ENCODE data around the gene XYLT1. TPM values are rescaled to one million over a fixed set of nuclear protein-coding genes. Genes with fewer than 3 reads are reported as not detected.
"Not testable (repeated sequence)": the region's sequence is repeated elsewhere in the genome, so short reads cannot be mapped to it uniquely, and the experiment has no call there.

The XYLT1 gene
- total RNA-seq, 1 donor from 2014 or later, result 1.8 TPM

DNA sequence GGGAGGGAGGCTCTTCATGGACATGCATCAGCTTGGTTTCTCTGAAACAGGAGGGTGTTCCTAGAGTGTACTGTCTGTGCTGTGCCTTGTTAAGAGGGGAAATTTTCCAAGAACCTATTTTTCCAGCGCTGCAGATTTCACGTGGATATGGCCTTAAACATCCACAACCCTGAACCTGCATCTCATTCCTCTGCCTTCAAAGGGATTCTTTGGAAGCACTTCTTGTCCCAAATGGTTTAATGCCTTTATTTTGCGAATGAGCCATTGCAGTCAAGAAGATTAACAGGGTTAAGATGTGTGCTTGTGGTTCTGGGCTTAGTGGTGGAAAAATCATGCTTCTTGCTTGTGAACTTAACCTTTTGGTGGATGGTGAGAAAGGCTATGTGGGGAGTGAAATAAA is 161.2 kb downstream of the XYLT1 start:
- DNase-seq (ENCODE audit: missing footprints), result no peak
- ATAC-seq, result no peak
- intact Hi-C loops (cut with DNase I), result no loop called here

DNA sequence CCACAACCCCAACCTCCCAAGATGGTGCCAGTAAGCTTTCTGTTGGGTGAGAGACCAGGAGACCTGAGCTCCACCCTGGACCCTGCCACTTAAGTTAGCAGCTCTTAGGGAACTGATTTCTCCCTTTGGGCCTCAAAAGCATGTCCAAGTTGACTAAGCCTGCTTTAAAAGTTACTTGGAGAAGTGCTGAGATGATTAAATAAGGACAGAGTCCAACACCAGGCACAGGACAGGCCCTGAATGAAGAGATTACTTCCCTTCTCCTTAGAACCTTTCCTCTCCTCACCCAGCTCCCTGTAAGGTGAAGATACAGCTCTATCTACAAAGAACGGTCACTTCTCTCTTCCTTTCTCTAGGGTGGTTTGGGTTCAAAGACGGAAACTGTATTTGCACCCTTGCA is 162.6 kb downstream of the XYLT1 start:
- intact Hi-C loops (cut with DNase I), result no loop called here
- DNase-seq (ENCODE audit: missing footprints), result no peak
- no peak for ATAC-seq

DNA sequence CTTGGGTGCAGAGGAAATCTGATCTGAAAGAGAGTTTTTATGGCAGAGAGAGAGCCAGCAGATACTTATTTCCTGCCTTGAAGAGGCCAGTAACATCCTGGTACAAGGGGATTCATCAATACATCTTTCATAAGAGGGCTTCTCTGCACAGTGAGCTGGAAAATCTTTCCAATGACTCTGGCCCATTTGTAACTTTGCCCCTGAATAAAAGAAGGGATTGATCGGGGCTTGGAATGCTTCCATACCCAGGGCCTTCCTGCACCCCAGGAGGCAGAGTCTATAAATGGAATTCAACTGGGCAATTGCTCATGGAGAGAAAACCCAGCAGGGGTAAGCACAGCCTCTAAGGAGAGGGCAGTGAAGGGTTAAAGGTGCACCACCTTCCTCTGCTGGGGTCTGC is 163.3 kb downstream of the XYLT1 start:
- no peak for ATAC-seq
- intact Hi-C loops (cut with DNase I), result no loop called here
- no peak for DNase-seq (ENCODE audit: missing footprints)

DNA sequence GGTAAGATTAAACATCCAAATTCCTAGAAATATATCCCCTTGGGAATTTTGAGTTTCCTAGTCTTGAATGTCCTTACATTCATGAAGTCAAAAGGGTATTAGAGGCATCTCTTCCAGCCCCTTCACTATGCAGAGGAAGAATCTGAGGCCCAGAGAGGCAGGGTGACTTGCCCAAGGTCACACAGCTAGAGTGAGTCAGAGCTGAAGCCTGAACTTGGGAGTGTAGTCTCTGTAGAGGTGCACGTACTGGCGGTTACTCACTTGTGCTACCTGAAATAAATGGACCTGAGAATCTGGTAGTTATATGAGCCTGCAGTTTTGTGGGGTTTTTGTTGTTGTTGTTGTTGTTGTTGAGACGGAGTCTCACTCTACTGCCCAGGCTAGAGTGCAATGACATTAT is 164.0 kb downstream of the XYLT1 start:
- ATAC-seq (no peak), DNase-seq (ENCODE audit: missing footprints) (no peak)
- intact Hi-C loops (cut with DNase I), result no loop called here

DNA sequence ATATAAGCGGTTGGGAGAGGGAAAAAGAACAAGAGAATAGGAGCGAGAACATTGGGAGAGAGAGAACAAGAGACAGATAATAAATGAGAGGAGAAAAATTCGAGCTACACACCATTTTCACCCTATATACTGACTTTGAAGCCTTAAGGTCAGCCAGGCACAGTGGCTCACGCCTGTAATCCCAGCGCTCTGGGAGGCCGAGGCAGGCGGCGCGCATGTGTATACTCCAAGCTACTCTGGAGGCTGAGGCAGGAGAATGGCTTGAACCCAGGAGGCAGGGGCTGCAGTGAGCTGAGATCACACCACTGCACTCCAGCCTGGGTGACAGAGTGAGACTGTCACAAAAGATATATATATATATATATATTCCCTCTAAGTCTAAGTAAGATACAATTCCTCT is 164.5 kb downstream of the XYLT1 start:
- ATAC-seq; DNase-seq (ENCODE audit: missing footprints); intact Hi-C loops (cut with DNase I): not testable (repeated sequence)

DNA sequence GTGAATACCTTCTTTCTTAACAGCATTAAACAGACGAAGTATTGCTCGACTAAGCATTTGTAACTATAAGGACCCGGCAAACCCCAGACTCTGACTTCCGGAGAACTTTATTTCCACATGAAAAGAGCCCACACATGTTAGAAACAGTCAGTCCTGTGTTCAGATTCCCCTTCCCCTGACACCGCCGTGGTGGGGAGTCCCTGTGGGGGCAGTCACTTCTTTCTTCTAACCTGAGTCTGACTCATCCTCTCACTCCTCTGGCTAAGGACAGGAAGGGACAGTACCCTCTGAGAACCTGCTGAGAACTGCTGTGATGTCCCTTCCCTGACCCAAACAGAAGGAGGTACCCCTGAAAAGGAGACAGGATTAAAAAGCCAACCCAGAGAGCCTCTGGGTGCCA is 165.1 kb downstream of the XYLT1 start:
- intact Hi-C loops (cut with DNase I), result no loop called here
- no peak for ATAC-seq
- no peak for DNase-seq (ENCODE audit: missing footprints)

DNA sequence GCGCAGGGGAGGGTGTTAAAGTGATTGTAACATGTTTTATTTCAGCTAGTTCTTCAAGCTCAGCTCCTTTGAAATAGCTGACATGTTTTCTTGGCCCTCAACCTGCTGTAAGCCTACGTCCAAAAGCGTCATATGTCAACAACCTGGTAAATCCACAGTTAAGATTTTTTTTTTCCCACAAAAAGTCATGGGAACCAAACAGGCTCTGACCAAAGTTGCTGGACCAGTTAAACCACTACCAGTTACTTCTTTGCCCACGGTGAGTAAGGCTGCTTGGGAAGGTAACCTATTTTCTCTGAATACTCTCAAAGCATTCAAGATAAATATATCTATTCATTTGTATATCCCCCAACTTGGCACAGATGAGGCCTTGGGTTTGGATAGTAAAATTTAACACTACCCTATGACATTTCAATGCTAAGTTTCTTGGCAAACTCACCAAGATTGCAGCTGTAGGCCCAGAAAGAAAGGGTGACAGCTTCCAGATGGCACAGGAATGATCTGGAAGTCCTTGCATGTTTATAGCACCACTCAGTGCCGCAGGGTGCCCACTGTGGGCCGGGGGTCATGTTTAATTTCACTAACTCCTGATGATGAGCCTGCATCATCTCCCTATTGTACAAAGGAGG is 166.2 kb downstream of the XYLT1 start:
- ATAC-seq (peak; percentile 74), DNase-seq (ENCODE audit: missing footprints) (no peak)
- intact Hi-C loops (cut with DNase I), result no loop called here

DNA sequence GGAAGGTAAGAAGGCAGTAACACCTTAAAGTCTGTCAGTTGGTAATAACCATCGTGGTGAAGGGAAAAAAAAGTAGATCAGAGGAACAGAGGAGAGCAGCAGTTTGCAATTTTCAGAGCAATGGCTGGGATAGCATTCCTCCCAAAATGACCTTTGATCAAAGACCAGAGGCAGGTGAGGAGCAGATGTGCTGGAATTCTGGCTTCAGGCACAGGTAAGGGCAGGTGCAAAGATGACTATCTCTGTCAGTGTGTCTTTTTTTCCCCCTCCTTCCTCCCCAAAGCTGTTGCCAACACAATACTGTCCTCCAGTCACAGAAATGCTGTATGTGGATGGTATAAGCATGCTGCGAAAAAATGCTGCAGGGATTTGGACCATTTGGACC is 166.7 kb downstream of the XYLT1 start:
- no peak for DNase-seq (ENCODE audit: missing footprints)
- intact Hi-C loops (cut with DNase I), result no loop called here
- ATAC-seq, result no peak

DNA sequence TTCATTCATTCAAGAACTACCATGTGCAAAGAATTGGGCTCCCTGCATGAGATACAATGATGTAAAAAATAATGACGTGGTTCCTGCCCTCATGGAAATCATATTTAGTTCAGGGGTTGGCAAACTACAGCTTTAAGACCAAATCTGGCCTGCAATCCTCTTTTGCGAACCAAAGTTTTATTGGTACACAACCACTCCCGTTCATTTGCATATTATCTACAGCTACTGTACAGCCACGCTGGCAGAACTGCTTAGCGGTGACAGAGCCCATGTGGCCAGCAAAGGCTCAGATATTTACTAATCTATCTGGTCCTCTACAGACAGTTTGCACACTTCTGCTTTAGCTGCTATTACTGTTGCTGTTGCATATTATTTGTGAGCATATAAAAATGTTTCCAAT is 167.7 kb downstream of the XYLT1 start:
- intact Hi-C loops (cut with DNase I), result no loop called here
- DNase-seq (ENCODE audit: missing footprints) (no peak), ATAC-seq (no peak)

DNA sequence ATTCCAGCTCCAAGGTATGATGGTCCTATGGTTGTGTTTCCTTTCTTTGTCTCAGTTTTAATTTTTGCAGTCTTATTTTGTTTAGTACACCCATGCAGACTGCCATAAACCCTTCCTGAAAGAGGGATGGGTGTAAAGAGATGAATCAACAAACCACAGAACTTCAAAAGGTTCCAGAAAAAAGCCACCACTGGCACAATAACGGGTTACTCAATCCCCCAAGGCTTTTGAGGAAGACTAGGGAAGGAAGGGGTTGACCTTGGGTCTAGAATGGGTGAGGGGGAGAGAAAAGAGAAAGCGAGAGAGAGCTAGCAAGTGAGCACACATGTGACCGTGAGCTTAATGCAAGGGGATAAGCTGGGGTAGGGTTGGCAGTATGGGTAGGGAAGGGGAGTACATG is 168.1 kb downstream of the XYLT1 start:
- intact Hi-C loops (cut with DNase I), result no loop called here
- DNase-seq (ENCODE audit: missing footprints) (no peak), ATAC-seq (no peak)

DNA sequence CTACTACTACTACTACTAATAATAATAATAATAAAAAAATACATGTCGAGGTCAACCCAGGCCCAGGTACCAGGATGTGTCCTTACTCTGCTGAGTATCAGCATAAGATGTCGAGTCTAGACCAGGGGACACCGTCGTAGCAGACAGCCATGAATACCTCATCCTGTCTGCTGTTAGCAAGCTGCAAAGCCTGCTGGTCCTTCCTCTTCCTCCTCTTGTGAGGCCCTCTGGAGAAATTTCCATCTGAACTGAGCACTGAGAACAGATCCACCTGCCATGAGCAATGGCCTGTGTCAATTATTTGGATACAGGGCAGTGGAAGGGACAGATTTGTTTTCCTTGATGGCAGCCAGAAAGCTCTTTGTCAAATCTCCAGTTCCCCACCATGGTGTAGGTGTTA is 168.5 kb downstream of the XYLT1 start:
- intact Hi-C loops (cut with DNase I), result no loop called here
- DNase-seq (ENCODE audit: missing footprints), result no peak
- no peak for ATAC-seq

DNA sequence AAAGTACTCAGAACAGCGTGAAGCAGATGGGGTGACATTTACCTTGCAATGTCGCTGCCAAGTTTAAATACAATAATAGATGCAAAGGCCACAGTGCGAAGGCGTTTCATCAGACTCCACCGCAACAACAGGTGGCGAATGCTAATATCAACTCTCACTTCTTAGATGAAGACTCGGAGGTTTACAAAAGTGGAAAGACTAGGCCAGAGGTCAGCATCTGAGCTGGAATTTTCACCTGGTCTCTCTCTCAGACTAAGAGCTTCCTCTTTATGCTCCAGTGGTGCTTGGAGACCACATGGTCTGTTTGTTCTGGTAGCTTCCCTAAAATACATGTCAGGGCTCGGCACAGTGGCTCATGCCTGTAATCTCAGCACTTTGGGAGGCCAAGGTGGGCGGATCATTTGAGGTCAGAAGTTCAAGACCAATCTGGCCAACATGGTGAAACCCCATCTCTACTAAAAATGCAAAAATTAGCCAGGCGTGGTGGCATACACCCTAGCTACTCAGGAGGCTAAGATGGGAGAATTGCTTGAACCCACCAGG is 169.1 kb downstream of the XYLT1 start:
- no peak for ATAC-seq
- no peak for DNase-seq (ENCODE audit: missing footprints)
- intact Hi-C loops (cut with DNase I), result no loop called here

DNA sequence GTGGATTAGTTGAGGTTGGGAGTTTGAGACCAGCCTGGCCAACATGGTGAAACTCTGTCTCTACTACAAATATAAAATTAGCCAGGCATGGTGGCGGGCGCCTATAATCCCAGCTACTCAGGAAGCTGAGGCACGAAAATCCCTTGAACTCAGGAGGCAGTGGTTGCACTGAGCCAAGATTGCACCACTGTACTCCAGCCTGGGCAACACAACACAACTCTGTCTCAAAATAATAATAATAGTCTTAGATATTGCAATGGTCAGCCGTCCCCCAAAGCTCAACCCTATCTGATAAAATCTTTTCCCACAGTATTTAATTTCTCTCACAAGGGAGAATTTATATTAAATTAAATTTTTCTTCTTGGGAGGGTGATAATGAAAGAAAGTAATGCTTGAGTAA is 169.6 kb downstream of the XYLT1 start:
- intact Hi-C loops (cut with DNase I), result no loop called here
- no peak for ATAC-seq
- DNase-seq (ENCODE audit: missing footprints), result no peak

DNA sequence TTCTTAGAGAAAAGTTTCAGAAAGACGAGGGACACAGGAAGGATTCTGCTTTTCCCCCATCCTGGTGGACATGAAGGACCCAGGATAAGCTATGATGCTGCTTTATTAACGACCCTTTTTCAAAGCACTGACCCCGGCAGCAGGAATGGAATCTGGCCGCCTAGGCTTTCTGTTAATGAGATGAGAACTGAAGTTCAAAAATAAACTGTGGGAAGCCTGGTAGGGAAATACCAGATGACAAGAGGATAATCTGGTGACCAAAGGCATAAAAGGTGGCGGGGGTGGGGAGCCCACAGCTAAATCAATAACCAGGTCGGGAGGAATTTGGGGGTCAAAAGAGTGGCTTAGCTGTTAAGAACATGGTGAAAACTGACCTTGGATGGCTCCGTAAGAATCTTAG is 171.0 kb downstream of the XYLT1 start:
- no peak for ATAC-seq
- no peak for DNase-seq (ENCODE audit: missing footprints)
- intact Hi-C loops (cut with DNase I), result no loop called here

DNA sequence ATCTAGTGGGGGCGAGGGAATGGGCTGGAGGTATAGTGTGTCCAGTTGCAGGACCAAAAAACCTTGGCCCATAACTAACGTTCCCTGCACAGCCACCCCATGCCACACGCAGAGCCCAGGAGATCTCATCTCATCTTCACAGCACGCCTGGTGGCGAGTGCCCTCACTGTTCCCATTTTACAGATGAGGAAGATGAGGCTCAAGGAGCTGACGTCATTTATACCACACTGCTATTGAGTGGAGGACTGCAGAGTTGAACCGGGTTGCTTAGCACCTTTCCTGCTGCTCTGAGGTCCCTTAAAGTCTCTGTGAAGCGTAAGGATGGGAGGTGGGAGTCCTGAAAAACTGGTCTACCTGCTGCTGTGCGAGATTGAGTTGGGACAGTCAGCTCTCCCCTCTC is 172.5 kb downstream of the XYLT1 start:
- no peak for DNase-seq (ENCODE audit: missing footprints)
- ATAC-seq, result no peak
- intact Hi-C loops (cut with DNase I), result no loop called here

DNA sequence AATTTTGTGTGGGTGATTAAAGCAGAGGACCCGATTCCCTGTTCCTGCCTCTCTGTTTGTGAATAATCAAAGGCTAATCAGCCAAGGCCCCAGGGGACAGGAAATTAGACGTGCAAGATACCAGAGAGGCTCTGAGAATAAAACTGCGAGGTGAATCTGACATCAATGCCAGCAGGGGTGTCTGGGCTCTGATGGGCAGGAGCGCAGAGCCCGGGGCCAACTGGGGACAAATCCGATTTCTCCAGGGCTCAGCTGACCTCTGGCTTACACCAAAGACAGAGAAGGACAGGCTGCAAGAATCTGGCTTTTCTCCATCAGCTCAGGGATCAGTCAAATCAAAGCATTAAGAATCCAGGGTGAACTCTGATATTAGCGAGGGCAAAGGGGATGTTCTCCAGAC is 174.3 kb downstream of the XYLT1 start:
- intact Hi-C loops (cut with DNase I), result no loop called here
- peak; percentile 83 for ATAC-seq
- DNase-seq (ENCODE audit: missing footprints), result no peak

DNA sequence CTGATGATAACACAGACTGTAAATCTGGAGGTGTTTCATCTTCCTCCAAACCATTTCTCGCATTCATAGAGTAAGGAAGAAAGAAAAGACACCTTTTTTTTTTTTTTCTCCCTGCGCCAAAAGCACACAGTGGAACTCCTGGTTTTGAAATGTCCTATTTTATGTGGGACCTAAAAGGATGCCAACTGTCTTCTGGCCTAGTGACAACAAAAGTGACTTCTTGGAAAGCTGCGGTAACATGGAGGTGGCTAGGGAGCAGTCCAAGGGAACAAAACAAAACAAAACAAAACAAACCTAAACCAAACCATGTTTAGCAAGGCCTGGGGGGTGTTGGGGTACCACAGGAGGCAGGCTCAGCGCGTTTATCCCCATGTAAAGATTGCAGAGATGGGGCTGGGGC is 174.8 kb downstream of the XYLT1 start:
- ATAC-seq, result peak; percentile 62
- no peak for DNase-seq (ENCODE audit: missing footprints)
- intact Hi-C loops (cut with DNase I), result no loop called here

DNA sequence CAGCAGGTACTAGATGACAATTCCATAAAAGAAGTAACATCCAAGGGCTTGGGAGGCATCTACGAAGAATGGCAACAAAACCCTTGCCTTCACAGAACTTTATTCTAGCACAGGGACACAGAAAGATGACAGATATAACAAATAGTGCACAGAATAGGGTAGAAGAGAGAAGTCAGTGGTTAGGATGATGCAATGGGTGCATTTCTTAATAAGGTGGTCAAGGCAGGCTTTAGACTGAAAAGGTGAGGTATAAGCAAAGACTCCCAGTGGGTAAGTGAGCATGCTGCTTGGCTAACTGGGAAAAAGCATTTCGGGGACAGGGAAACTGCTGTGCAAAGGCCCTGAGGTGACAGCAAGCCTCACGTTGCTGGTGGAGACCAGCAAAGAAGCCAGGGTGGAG is 175.9 kb downstream of the XYLT1 start:
- ATAC-seq, result no peak
- intact Hi-C loops (cut with DNase I), result no loop called here
- DNase-seq (ENCODE audit: missing footprints), result no peak

DNA sequence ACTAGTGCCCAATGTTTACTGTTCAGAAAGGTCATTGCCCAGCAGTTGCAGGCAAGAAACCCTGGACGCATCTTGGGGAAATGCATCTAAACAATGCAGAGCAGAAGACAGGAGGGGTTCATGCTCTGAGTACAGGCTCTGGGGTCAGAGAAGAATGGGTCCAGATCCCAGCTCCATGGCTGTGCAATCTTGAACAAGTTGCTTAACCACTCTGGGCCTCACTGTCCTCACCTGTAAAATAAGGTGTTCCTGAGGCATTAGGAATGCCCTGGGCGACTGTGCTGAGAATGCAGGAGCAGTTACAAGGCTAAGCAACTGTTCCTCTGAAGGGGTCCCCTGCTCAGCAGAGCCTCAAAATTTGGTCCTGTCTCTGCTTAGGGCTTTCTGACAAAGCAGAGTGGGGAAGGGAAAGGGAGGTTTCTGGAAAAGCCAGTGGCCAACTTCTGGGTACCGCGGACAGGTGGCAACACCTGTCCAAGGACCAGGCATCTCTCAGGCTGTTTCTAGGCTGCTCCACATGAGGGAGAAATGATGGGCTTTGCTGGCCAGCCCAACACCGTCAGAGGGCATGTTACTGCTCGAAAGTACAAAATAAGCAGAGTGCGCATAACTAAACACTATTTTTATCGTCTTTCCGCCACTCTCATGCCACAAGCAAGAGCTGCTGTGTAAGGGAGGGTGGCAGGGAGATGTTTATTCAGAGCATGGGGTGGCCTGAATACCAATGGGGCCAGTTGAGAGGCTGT is 176.8 kb downstream of the XYLT1 start:
- intact Hi-C loops (cut with DNase I), result no loop called here
- no peak for DNase-seq (ENCODE audit: missing footprints)
- no peak for ATAC-seq

DNA sequence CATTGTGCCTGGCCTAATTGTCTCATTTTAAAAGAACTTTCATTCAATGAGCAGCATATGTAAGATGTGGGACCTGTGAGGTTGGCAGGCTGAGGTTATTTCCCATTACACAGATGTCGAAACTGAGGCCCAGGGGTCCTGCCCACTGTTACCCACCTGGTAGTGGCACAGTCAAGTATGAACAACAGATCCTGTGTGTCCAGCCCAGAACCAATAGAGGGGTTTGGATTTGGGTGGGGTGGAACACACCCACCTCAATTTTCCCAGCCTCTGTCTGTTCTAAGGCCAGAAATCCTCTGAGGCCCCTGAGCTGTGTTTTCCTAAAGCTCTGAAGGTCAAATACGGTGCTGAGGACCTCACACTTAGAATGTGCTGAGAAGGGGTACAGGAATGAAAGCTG is 179.5 kb downstream of the XYLT1 start:
- ATAC-seq, result no peak
- intact Hi-C loops (cut with DNase I), result no loop called here

More for the DNA sequence above, 179.5 kb downstream of the XYLT1 start:
- DNase-seq (ENCODE audit: missing footprints), result no peak
